ENCODE results near the gene EPS15.
"Not testable (repeated sequence)": the region's sequence is repeated elsewhere in the genome, so short reads cannot be mapped to it uniquely, and the experiment has no call there.

Gene EPS15

DNA sequence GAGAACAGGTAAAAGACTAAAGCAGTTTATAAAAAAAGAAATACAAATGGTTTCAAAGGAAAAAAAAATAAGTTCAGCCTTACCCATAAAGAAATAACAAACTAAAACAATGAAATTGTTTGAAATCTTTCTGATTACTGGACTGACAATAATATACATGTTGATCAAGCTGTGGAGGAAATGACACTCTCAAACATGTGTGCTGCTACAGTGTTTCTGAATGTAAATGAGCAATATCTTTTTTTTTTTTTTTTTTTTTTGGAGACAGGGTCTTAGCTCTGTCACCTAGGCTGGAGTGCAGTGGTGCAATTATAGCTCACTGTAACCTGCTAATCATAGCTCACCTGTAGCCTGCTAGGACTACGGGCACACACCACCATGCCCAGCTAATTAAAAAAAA lies 6.5 kb downstream of the EPS15 start:
- H3K27me3 ChIP-seq (replicated peaks), result no peaks in the 10 kb centered on the region
- TF ChIP-seq, protein P1, sequence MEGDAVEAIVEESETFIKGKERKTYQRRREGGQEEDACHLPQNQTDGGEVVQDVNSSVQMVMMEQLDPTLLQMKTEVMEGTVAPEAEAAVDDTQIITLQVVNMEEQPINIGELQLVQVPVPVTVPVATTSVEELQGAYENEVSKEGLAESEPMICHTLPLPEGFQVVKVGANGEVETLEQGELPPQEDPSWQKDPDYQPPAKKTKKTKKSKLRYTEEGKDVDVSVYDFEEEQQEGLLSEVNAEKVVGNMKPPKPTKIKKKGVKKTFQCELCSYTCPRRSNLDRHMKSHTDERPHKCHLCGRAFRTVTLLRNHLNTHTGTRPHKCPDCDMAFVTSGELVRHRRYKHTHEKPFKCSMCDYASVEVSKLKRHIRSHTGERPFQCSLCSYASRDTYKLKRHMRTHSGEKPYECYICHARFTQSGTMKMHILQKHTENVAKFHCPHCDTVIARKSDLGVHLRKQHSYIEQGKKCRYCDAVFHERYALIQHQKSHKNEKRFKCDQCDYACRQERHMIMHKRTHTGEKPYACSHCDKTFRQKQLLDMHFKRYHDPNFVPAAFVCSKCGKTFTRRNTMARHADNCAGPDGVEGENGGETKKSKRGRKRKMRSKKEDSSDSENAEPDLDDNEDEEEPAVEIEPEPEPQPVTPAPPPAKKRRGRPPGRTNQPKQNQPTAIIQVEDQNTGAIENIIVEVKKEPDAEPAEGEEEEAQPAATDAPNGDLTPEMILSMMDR (IDR thresholded peaks at IDR 0.05; ENCODE audit: low read depth, low read length, missing control alignments), result no peak
- no peaks in the 10 kb centered on the region for H3K36me3 ChIP-seq (replicated peaks)
- DNase-seq, result no peak
- H3K27ac ChIP-seq, result no peak overlapping the region
- H3K4me3 ChIP-seq (ENCODE audit: low read depth, low read length), result no peak overlapping the region
- in situ Hi-C loops (cut with HindIII; ENCODE audit: low pct_ligation_motif_present, low sequenced_read_pairs), result no loop called here

DNA sequence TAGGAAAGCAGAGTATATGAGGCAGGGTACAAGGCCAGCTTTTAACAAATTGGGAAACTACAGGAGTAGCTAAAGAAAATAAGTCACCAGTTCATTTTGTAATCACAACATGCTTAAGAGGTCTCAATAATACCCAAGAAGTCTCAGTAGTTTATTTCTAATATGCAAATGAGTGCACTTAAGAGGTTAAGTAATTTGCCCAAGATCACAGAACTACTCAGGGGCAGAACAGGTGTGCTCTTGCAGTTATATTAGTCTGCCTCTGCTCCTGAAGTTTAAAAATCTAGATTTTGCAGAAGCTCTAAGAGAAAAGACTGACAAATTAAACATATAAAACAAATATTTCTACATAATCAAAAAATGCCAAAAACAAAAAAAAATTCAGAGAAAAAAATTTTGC lies 6.9 kb downstream of the EPS15 start:
- H3K27ac ChIP-seq, result no peak overlapping the region
- no peaks in the 10 kb centered on the region for H3K27me3 ChIP-seq (replicated peaks)
- DNase-seq, result no peak
- no peaks in the 10 kb centered on the region for H3K36me3 ChIP-seq (replicated peaks)
- TF ChIP-seq, protein P1 (IDR thresholded peaks at IDR 0.05; ENCODE audit: low read depth, low read length, missing control alignments), result no peak
- H3K4me3 ChIP-seq (ENCODE audit: low read depth, low read length), result no peak overlapping the region
- in situ Hi-C loops (cut with HindIII; ENCODE audit: low pct_ligation_motif_present, low sequenced_read_pairs), result no loop called here

DNA sequence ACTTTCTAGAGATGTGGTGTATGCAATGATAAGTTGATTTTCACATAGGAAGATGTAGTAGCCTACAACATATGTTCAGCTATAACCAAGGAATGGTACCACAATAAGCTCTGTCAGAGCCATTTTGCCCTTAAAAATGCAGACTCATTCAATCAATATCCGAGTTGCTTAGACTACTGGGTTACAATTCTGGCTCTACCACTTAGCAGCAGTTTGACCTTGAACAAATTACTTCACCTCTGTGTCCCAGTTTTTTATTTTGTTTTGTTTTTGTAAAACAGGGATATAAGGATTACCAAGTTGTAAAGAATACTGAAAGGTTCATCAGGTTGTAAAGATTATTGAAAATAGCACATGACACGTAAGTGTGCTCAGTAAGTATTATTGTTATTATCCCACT lies 9.3 kb downstream of the EPS15 start:
- in situ Hi-C loops (cut with HindIII; ENCODE audit: low pct_ligation_motif_present, low sequenced_read_pairs), result no loop called here
- H3K27me3 ChIP-seq (replicated peaks), result no peaks in the 10 kb centered on the region
- H3K27ac ChIP-seq, result no peak overlapping the region
- no peak for DNase-seq
- H3K4me3 ChIP-seq (ENCODE audit: low read depth, low read length), result no peak overlapping the region
- TF ChIP-seq, protein P1 (IDR thresholded peaks at IDR 0.05; ENCODE audit: low read depth, low read length, missing control alignments), result no peak
- H3K36me3 ChIP-seq (replicated peaks), result no peaks in the 10 kb centered on the region

DNA sequence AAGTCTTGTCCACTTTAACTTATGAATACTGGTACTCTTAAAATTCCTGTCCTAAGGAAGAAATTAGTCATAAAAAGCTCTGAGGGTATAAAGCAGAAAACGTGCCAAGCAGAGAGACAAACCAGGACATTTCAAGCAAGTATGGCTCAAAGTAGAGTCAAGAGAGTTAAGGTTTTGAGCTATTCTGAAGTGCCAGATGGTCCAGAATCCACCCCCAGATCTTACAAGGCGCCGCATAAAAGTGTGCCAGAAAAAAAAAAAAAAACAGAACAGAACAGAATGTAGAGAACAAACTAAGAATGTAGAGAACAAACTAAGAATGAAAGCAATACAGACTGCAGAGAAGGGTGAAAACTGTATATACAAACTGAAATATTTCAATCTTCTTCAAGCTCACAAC lies 12.5 kb downstream of the EPS15 start:
- in situ Hi-C loops (cut with HindIII; ENCODE audit: low pct_ligation_motif_present, low sequenced_read_pairs), result no loop called here
- peak; percentile 40 for DNase-seq
- no peaks in the 10 kb centered on the region for H3K36me3 ChIP-seq (replicated peaks)
- no peaks in the 10 kb centered on the region for H3K27me3 ChIP-seq (replicated peaks)
- H3K27ac ChIP-seq, result no peak overlapping the region
- TF ChIP-seq, protein P1 (IDR thresholded peaks at IDR 0.05; ENCODE audit: low read depth, low read length, missing control alignments), result no peak
- no peak overlapping the region for H3K4me3 ChIP-seq (ENCODE audit: low read depth, low read length)

DNA sequence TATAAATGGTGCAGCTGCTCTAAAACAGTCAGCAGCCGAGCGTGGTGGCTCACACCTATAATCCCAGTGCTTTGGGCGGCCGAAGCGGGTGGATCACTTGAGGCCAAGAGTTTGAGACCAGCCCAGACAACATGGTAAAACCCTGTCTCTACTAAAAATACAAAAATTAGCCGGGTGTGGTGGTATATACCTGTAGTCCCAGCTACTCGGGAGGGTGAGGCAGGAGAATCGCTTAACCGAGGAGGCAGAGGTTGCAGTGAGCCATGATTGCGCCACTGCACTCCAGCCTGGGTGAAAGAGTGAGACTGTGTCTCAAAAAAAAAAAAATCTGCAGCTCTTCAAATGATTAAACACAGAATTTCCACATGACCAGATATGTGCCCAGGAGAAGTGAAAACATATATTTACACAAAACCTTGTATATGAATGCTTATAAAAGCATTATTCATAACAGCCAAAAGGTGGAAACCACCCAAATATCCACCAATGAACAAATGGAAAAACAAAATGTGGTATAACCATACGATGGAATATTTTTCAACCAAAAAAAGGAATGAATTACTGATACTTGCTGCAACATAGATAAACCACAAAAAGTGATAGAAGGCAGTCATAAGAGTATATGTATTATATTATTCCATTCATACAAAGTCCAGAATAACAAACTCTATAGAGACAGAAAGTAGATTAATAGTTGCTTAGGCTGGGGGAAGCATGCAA lies 14.1 kb downstream of the EPS15 start:
- Histone ChIP-seq H3K27me3 (replicated peaks) (no peaks in the 10 kb centered on the region), H3K4me3 (ENCODE audit: low read depth, low read length) (no peak overlapping the region), H3K27ac (no peak overlapping the region), H3K36me3 (replicated peaks) (no peaks in the 10 kb centered on the region)
- DNase-seq, result no peak
- TF ChIP-seq, protein P1 (IDR thresholded peaks at IDR 0.05; ENCODE audit: low read depth, low read length, missing control alignments), result no peak
- in situ Hi-C loops (cut with HindIII; ENCODE audit: low pct_ligation_motif_present, low sequenced_read_pairs), result no loop called here

DNA sequence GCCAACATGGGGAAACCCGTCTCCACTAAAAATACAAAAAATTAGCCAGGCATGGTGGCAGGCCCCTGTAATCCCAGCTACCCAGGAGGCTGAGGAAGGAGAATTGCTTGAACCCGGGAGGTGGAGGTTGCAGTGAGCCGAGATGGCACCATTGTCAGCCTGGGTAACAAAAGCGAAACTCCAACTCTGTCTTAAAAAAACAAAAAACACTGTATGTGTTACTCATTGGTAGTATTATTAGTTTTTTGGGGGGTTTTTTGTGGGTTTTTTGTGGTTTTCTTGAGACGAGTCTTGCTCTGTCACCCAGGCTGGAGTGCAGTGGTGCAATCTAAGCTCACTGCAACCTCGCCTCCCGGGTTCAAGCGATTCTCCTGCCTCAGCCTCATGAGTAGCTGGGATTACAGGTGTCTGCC lies 17.8 kb downstream of the EPS15 start:
- DNase-seq; H3K4me3 ChIP-seq (ENCODE audit: low read depth, low read length); H3K36me3 ChIP-seq (replicated peaks); H3K27me3 ChIP-seq (replicated peaks); in situ Hi-C loops (cut with HindIII; ENCODE audit: low pct_ligation_motif_present, low sequenced_read_pairs); H3K27ac ChIP-seq: not testable (repeated sequence)

All from brain microvascular endothelial cell (primary cell).